Uterus (tissue), 2 donors: Measurements from ENCODE around the gene MAGI2.

Source experiments
- CTCF ChIP-seq, 4 experiments: fragments of 200-600 bp in 2 of 4; fragments of 450-650 bp in 2 of 4; sonication (generic) in 2 of 4; IDR thresholded peaks; one replicate each; pipeline ENCODE4 v1.5.1; 2016 to 2019; ENCODE audit warnings: antibody characterized with exemption in 4 of 4, mild to moderate bottlenecking in 2 of 4, moderate library complexity in 1 of 4
- POLR2A ChIP-seq, 2 donors: fragments of 450-650 bp; IDR thresholded peaks; one replicate each; pipeline ENCODE4 v1.6.1; 2016; ENCODE audit warnings: antibody characterized with exemption in 2 of 2, mild to moderate bottlenecking in 1 of 2, moderate library complexity in 1 of 2

- TF ChIP-seq CTCF (IDR thresholded peaks at IDR 0.05) (no peak), POLR2A (IDR thresholded peaks at IDR 0.05) (no peak)
Observed at GRCh38 chr7:78213402-78213801, 1240.1 kb downstream of the MAGI2 start.
